ENCODE measurements around the gene FAM216A. TPM values are rescaled to one million over a fixed set of nuclear protein-coding genes. Genes with fewer than 3 reads are reported as not detected.
"Not testable (repeated sequence)": the region's sequence is repeated elsewhere in the genome, so short reads cannot be mapped to it uniquely, and the experiment has no call there.

The FAM216A gene
- total RNA-seq, 4 donors from 2014 or later = 2.3 to 5.0 (median 3.2) TPM

DNA sequence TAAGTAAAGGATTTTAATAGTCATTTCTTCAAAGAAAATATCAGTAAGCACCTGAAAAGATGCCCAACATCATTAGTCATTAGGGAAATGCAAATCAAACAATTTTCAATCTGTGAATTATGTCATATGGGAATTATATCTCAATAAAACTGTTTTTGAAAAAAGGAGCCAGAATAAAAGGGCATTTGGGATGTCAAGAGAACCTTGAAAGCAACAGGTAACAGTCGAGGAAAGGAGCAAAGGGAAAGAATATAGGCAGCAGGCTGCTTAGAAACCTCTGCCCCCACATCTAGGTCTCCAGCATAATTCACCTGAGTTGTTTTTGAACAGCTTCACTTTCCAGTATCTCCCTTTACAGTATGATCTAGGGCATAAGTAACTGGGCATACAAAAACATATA is 45.7 kb downstream of the FAM216A start:
- TF ChIP-seq POLR2AphosphoS5 (IDR thresholded peaks at IDR 0.05) (no peak), EP300 (IDR thresholded peaks at IDR 0.05) (no peak), POLR2A (IDR thresholded peaks at IDR 0.05) (no peak)
- TF ChIP-seq, protein P1, sequence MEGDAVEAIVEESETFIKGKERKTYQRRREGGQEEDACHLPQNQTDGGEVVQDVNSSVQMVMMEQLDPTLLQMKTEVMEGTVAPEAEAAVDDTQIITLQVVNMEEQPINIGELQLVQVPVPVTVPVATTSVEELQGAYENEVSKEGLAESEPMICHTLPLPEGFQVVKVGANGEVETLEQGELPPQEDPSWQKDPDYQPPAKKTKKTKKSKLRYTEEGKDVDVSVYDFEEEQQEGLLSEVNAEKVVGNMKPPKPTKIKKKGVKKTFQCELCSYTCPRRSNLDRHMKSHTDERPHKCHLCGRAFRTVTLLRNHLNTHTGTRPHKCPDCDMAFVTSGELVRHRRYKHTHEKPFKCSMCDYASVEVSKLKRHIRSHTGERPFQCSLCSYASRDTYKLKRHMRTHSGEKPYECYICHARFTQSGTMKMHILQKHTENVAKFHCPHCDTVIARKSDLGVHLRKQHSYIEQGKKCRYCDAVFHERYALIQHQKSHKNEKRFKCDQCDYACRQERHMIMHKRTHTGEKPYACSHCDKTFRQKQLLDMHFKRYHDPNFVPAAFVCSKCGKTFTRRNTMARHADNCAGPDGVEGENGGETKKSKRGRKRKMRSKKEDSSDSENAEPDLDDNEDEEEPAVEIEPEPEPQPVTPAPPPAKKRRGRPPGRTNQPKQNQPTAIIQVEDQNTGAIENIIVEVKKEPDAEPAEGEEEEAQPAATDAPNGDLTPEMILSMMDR (IDR thresholded peaks at IDR 0.05) = no peak
- no peak for DNase-seq (ENCODE audit: low spot score in 2 of 2)
- 65% methylated on average over 1 of the region's 1 CpG for WGBS
- no peaks in the 10 kb centered on the region for H3K36me3 ChIP-seq
- H3K9me3 ChIP-seq = no peaks in the 10 kb centered on the region
- H3K27ac ChIP-seq = no peak overlapping the region
- no peaks in the 10 kb centered on the region for H3K27me3 ChIP-seq
- H3K4me3 ChIP-seq = no peak overlapping the region
- peaks cover 6% of the 10 kb centered on the region for H3K4me1 ChIP-seq

DNA sequence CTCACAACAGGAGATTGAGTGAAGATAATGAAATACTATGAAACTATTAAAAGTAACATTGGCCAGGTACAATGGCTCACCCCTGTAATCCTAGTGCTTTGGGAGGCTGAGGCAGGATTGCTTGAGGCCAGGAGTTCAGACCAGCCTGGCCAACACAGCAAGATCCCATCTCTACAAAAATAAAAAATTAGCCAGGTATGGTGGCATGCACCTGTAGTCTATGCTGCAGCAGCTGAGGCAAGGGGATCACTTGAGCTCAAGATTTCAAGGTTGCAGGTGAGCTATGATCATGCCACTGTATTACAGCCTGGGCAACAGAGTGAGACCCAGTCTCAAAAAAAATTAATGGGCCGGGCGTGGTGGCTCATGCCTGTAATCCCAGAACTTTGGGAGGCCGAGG is 48.4 kb downstream of the FAM216A start:
- DNase-seq (ENCODE audit: low spot score in 2 of 2) = no peak
- H3K27ac ChIP-seq = no peak overlapping the region
- TF ChIP-seq POLR2AphosphoS5 (IDR thresholded peaks at IDR 0.05) (no peak), POLR2A (IDR thresholded peaks at IDR 0.05) (no peak), EP300 (IDR thresholded peaks at IDR 0.05) (no peak)
- TF ChIP-seq, protein P1 (IDR thresholded peaks at IDR 0.05) = no peak

DNA sequence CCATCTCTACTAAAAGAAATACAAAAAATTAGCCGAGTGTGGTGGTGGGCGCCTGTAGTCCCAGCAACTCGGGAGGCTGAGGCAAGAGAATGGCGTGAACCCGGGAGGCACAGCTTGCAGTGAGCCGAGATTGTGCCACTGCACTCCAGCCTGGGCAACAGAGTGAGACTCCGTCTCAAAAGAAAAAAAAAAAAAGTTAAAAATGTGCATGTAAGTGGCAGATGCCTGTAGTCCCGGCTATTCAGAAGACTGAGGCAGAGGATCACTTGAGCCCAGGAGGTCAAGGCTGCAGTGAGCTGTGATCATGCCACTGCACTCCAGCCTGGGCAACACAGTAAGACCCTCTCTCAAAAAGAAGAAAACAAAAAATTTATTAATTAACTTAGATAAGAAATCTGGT is 49.4 kb downstream of the FAM216A start:
- not testable (repeated sequence) for H3K27ac ChIP-seq; H3K9me3 ChIP-seq; H3K27me3 ChIP-seq; DNase-seq (ENCODE audit: low spot score in 2 of 2); H3K4me1 ChIP-seq; H3K36me3 ChIP-seq; H3K4me3 ChIP-seq
- 94% methylated on average over 8 of the region's 8 CpGs for WGBS

More for the DNA sequence above, 48.4 kb downstream of the FAM216A start:
- Histone ChIP-seq H3K4me1 (peaks cover 6% of the 10 kb centered on the region), H3K27me3 (no peaks in the 10 kb centered on the region), H3K36me3 (no peaks in the 10 kb centered on the region), H3K4me3 (no peak overlapping the region), H3K9me3 (no peaks in the 10 kb centered on the region)
- WGBS = 89% methylated on average over 1 of the region's 3 CpGs

DNA sequence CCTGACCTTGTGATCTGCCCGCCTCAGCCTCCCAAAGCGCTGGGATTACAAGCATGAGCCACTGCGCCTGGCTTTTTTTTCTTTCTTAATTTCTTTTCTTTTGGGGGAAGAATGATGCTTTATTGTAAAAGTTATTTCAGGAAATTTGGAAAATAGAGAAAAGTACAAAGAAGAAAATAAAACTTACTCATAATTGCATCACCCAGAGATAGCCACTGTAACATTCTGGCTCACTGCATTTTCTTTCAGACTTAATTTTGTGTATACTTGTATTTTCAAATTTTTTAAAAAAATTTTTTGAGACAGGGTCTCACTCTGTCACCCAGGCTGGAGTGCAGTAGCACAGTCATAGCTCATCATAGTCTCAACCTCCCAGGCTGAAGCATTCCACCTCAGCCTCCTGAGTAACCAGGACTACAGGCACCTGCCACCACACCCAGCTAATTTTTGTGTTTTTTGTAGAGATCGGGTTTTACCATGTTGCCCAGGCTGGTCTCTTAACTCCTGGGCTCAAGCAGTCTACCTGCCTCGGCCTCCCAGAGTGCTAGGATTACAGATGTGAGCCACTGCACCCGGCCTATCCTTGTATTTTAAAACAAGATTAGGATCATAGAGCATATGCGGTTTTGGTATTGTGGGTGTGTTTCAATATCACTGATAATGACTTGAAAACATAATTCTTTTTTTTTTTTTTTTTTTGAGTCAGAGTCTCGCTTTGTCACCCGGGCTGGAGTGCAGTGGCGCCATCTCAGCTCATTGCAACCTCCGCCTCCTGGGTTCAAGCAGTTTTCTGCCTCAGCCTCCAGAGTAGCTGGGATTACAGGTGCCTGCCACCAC is 52.4 kb downstream of the FAM216A start:
- H3K4me3 ChIP-seq; H3K27ac ChIP-seq; H3K4me1 ChIP-seq; H3K9me3 ChIP-seq; H3K27me3 ChIP-seq; H3K36me3 ChIP-seq; DNase-seq (ENCODE audit: low spot score in 2 of 2): not testable (repeated sequence)
- WGBS = 87% methylated on average over 11 of the region's 11 CpGs

DNA sequence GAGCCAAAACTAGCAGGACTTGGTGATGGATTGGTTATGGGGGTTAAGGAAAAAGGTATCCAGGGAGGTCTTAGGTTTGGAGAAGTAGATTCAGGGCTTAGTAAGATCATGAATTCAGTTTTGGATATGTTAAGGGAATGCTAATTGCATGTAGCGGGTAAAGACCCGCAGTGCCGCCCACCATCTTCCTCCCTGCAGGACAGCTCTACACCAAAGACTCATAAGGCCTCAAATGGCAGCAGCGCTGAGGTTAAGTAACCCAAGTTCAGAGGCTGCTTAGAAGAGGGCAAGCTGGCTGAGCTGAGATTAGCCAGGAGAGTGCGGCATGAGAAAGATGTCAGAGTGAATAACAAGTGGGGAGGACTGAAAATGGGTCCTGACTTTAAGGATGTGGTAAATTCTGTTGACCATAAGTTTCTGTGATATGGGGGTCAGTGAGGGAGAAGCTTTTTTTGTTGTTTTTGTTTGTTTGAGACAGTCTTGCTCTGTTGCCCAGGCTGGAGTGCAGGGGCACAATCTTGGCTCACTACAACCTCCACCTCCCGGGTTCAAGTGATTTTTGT is 59.7 kb downstream of the FAM216A start:
- WGBS = 91% methylated on average over 6 of the region's 6 CpGs
- TF ChIP-seq EP300 (IDR thresholded peaks at IDR 0.05) (no peak), POLR2A (IDR thresholded peaks at IDR 0.05) (no peak), POLR2AphosphoS5 (IDR thresholded peaks at IDR 0.05) (no peak)
- TF ChIP-seq, protein P1 (IDR thresholded peaks at IDR 0.05) = no peak
- Histone ChIP-seq H3K36me3 (no peaks in the 10 kb centered on the region), H3K4me1 (peaks cover 26% of the 10 kb centered on the region), H3K27me3 (no peaks in the 10 kb centered on the region), H3K4me3 (no peak overlapping the region), H3K9me3 (no peaks in the 10 kb centered on the region), H3K27ac (no peak overlapping the region)
- no peak for DNase-seq (ENCODE audit: low spot score in 2 of 2)

DNA sequence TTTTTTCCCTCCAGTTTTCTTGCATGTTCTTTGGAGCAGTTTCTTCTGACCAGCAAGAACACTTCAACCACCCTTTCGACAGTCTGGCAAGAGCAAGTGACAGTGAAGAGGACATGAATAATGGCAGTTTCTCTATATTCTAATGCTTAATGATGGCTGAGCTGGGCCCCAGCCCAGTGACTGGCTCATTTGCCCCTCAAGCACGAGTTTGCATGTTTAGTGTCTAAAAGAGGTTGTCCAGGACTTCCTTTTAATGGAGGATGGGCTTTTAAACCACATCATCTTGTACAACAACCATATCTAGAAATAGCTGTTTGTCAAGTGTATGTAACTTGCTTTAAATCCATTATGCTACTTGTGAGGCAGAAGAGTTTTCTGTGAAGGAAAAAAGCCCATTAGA is 61.9 kb downstream of the FAM216A start:
- H3K27me3 ChIP-seq = no peaks in the 10 kb centered on the region
- H3K4me3 ChIP-seq = no peak overlapping the region
- DNase-seq (ENCODE audit: low spot score in 2 of 2) = no peak
- peaks cover 13% of the 10 kb centered on the region for H3K36me3 ChIP-seq
- WGBS = 75% methylated on average over 2 of the region's 2 CpGs
- no peak for TF ChIP-seq POLR2AphosphoS5 (IDR thresholded peaks at IDR 0.05)
- TF ChIP-seq, protein P1 (IDR thresholded peaks at IDR 0.05) = no peak
- peaks cover 33% of the 10 kb centered on the region for H3K4me1 ChIP-seq
- no peaks in the 10 kb centered on the region for H3K9me3 ChIP-seq
- H3K27ac ChIP-seq = no peak overlapping the region
